ENCODE measurements around the gene PDZRN3.
A peak's percentile ranks its signal among the peaks of the same experiment; 100 is the strongest.

Gene PDZRN3

DNA sequence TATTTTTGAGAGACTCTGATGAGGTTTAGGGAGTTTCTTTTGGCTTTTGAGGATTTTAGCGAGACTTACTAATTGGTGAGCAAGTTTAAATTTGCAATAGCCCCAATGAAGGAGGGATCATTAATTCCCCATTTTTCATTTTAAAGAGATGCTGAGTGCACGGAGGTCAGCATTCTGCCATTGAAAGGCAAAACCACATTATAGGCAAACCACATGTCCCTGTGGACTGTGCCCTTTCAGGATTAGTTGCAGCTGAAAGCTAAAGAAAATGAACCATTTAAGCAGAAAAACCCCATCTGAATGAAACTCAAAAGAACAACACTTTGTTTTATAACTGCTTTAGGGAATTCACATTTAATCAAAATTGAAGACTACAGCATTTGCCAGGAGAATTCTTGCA is 246.5 kb downstream of the PDZRN3 start:
- H3K36me3 Mint-ChIP-seq (ENCODE audit: low read depth), result peaks cover 31% of the 10 kb centered on the region
- H3K4me3 Mint-ChIP-seq, result no peak overlapping the region
- peaks cover 4% of the 10 kb centered on the region for H3K27me3 Mint-ChIP-seq (ENCODE audit: low read depth)
- TF ChIP-seq, protein P1, sequence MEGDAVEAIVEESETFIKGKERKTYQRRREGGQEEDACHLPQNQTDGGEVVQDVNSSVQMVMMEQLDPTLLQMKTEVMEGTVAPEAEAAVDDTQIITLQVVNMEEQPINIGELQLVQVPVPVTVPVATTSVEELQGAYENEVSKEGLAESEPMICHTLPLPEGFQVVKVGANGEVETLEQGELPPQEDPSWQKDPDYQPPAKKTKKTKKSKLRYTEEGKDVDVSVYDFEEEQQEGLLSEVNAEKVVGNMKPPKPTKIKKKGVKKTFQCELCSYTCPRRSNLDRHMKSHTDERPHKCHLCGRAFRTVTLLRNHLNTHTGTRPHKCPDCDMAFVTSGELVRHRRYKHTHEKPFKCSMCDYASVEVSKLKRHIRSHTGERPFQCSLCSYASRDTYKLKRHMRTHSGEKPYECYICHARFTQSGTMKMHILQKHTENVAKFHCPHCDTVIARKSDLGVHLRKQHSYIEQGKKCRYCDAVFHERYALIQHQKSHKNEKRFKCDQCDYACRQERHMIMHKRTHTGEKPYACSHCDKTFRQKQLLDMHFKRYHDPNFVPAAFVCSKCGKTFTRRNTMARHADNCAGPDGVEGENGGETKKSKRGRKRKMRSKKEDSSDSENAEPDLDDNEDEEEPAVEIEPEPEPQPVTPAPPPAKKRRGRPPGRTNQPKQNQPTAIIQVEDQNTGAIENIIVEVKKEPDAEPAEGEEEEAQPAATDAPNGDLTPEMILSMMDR (IDR thresholded peaks at IDR 0.05; ENCODE audit: unreplicated experiment in 3 of 3), result no peak
- peaks cover 15% of the 10 kb centered on the region for H3K9me3 Mint-ChIP-seq
- H3K27ac Mint-ChIP-seq, result no peak overlapping the region
- no peaks in the 10 kb centered on the region for H3K4me1 Mint-ChIP-seq

DNA sequence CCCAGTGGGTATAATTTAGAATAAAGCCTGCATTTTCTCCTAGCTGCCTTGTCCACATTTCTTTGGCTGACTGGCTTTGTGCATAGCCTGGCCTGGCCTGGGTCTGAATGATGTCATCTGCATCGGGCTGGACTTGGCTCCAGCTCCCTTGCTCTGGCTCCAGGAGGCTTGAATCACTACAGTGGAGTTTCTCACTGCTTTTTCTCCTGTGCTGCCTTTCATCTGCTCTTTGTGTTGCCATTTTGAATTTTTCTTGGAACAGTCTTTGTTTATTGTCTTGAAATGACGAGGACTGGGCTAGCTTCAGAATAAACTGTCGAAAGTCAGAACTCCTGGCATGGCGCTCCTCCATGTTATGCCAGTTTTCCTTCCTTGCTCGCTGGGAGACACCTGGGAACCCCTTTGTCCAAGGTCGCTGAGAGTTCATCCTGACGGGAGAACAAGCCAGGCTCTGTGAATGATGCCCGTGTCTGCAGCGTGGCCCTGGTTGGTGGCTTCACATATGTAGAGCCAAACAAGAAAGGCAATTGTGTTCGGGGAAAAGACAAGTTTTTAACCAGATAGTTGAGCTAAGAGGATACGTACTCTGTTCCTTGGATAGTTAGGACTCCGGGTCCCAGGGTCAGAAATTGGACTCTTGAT is 258.9 kb downstream of the PDZRN3 start:
- TF ChIP-seq, protein P1 (IDR thresholded peaks at IDR 0.05; ENCODE audit: unreplicated experiment in 3 of 3), result no peak
- Mint-ChIP-seq H3K9me3 (peaks cover 3% of the 10 kb centered on the region), H3K4me1 (peaks cover 6% of the 10 kb centered on the region), H3K27ac (peak overlapping the region in 2 of 3 experiments; percentile 42 to 70), H3K27me3 (ENCODE audit: low read depth) (peaks cover 4% of the 10 kb centered on the region), H3K36me3 (ENCODE audit: low read depth) (no peaks in the 10 kb centered on the region), H3K4me3 (no peak overlapping the region)

DNA sequence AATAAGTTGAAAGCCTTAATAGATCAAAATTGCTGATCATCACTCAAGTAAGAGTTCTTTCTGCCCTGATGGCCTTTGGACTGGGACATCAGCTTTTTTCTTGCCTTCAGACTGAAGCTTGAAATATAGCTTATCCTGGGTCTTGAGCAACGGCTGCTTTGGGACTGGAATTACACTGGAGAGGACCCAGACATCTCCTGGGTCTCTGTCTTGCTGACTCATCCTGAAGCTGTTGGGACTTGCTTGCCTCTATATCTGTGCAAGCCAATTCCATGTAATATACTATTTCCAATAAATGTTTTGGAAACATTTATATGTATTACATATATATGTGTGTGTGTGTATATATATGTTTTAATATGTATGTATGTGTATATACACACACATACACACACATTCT is 260.2 kb downstream of the PDZRN3 start:
- TF ChIP-seq, protein P1 (IDR thresholded peaks at IDR 0.05; ENCODE audit: unreplicated experiment in 3 of 3), result no peak
- no peak overlapping the region for H3K27ac Mint-ChIP-seq
- no peak overlapping the region for H3K4me3 Mint-ChIP-seq
- peaks cover 6% of the 10 kb centered on the region for H3K4me1 Mint-ChIP-seq
- H3K9me3 Mint-ChIP-seq, result peaks cover 5% of the 10 kb centered on the region
- peaks cover 4% of the 10 kb centered on the region for H3K27me3 Mint-ChIP-seq (ENCODE audit: low read depth)
- H3K36me3 Mint-ChIP-seq (ENCODE audit: low read depth), result no peaks in the 10 kb centered on the region

DNA sequence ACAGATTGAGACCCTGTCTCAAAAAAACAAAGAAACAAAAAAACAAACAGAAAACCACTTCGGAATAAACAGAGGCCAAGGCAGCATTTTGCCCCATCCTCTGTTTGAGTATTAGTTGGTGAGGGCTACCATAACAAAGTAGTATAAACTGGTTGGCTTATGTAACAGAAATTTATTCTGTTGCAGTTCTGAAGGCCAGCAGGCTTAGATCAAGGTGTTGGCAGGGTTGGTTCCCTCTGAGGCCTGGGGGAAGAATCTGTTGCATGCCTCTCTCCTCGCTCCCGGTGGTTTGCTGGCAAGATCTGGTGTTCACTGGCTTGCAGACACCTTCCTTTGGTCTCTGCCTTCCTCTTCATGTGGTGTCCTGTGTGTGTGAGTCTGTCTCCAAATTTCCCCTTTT is 261.6 kb downstream of the PDZRN3 start:
- Mint-ChIP-seq H3K4me3 (no peak overlapping the region), H3K27ac (no peak overlapping the region), H3K27me3 (ENCODE audit: low read depth) (peaks cover 4% of the 10 kb centered on the region), H3K9me3 (peaks cover 5% of the 10 kb centered on the region), H3K36me3 (ENCODE audit: low read depth) (no peaks in the 10 kb centered on the region), H3K4me1 (peaks cover 6% of the 10 kb centered on the region)
- TF ChIP-seq, protein P1 (IDR thresholded peaks at IDR 0.05; ENCODE audit: unreplicated experiment in 3 of 3), result no peak

DNA sequence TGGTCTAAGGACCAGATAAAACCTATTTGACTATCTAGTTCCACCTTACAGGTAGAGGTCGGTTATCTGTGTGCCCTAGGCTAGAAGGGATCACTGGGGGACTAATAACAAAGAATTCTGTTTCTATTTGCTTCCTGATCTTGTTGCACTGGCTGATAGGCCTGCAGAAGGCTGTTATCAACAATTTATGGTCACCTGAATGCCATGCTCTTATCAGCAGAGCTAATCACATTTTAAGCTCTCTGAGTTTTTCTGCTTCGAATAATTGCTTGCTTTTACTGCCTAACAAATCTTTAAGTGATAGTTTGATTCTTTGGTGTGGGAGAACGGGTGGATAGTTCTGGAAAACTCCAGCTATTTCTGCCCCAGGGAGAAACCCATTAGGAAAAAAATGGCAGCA is 263.1 kb downstream of the PDZRN3 start:
- Mint-ChIP-seq H3K4me1 (peaks cover 6% of the 10 kb centered on the region), H3K9me3 (peaks cover 5% of the 10 kb centered on the region), H3K27me3 (ENCODE audit: low read depth) (no peaks in the 10 kb centered on the region), H3K27ac (no peak overlapping the region), H3K4me3 (no peak overlapping the region), H3K36me3 (ENCODE audit: low read depth) (no peaks in the 10 kb centered on the region)
- TF ChIP-seq, protein P1 (IDR thresholded peaks at IDR 0.05; ENCODE audit: unreplicated experiment in 3 of 3), result no peak

DNA sequence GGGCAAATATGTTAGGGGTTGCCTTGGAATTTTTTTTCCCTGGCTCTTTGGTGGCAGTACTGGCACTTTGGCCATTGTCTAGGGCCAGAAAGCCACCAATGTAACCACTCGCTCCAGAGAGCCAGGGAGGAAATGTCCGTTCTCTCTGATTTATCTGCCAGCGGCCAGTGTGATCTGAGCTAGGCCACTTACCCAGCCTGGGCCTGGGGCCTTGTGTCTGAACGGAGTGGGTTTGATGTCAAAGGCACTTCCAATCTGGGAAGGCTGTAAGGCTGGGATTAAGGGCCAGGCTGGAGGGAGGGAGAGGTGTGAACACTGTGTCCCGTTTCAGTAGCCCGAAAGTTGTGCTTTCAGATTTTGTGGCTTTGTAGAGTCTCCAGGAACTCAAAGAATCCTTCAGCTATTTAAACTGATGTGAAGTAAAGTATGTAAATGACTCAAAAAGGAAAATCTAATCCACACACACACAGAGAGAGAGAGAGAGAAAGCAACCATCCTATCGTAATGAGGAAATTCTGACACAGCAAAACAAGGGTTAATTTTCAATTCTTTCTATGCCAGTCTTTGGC is 271.0 kb downstream of the PDZRN3 start:
- peaks cover 42% of the 10 kb centered on the region for H3K4me1 Mint-ChIP-seq
- H3K36me3 Mint-ChIP-seq (ENCODE audit: low read depth), result no peaks in the 10 kb centered on the region
- H3K27me3 Mint-ChIP-seq (ENCODE audit: low read depth), result peaks cover 10% of the 10 kb centered on the region
- peak overlapping the region in 1 of 3 experiments; percentile 79 for H3K27ac Mint-ChIP-seq
- no peak overlapping the region for H3K4me3 Mint-ChIP-seq
- peaks cover 3% of the 10 kb centered on the region for H3K9me3 Mint-ChIP-seq
- TF ChIP-seq, protein P1 (IDR thresholded peaks at IDR 0.05; ENCODE audit: unreplicated experiment in 3 of 3), result no peak
